Retinal pigment epithelial cell (primary cell): ENCODE results near the gene ADAM19.

ENCODE experiments used
- DNase-seq: peaks from one replicate; pipeline ENCODE4 v3.0.0-alpha.2; 2010; ENCODE audit warnings: low read depth
- H3K4me3 ChIP-seq: 2 replicates; pipeline ENCODE4 v1.5.1; 2011; ENCODE audit warnings: mild to moderate bottlenecking, low read length, control low read depth, moderate library complexity
- TF ChIP-seq, protein P1 (sequence below): conservative IDR thresholded peaks from 2 replicates; pipeline ENCODE4 v1.5.1; 2011; ENCODE audit warnings: low read depth, low read length, control low read depth, inconsistent platforms

Gene ADAM19

DNA sequence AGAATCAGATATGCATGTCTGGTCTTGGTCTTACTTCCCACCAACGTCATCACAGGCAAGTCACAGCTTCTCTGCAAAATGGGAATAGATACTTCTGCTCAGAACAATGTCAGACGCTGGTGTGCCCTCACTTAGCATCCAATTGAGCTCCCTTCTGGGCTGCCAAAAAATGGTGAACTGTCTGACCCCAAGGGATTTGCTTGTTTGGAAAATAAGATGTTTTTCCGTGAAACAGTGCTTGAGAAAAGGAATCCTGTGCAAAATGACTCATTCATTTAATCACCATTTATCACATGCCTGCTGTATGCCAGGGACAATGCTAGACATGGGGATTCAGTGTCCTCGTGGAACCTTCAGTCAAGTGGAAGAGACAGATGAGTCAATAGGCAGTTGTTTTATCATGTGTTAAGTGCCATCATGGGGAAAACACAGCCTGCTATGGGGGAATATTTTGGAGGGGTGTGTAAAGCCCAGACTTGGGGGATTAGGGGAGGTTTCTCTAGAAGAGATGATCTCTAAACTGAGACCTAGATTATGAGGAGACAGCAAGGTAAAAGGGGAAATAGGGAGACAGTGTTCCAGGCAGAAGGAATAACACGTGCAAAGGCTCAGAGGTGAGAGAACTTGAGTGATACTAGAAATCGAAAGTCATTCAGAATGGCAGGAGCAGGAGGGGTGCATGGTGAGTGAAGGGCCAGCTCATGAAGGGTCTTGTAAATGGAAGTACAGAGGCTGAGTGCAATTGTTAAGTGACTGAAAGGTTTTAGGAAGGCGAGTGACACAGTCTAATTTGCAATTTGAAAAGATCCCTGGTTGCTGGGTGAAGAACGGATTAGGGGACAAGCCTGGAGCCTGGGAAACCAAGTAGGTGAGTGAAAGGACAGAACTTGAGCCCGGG lies 111.7 kb downstream of the ADAM19 start:
- no peak overlapping the region for H3K4me3 ChIP-seq
- TF ChIP-seq, protein P1, sequence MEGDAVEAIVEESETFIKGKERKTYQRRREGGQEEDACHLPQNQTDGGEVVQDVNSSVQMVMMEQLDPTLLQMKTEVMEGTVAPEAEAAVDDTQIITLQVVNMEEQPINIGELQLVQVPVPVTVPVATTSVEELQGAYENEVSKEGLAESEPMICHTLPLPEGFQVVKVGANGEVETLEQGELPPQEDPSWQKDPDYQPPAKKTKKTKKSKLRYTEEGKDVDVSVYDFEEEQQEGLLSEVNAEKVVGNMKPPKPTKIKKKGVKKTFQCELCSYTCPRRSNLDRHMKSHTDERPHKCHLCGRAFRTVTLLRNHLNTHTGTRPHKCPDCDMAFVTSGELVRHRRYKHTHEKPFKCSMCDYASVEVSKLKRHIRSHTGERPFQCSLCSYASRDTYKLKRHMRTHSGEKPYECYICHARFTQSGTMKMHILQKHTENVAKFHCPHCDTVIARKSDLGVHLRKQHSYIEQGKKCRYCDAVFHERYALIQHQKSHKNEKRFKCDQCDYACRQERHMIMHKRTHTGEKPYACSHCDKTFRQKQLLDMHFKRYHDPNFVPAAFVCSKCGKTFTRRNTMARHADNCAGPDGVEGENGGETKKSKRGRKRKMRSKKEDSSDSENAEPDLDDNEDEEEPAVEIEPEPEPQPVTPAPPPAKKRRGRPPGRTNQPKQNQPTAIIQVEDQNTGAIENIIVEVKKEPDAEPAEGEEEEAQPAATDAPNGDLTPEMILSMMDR = no peak
- DNase-seq = peak; percentile 74

DNA sequence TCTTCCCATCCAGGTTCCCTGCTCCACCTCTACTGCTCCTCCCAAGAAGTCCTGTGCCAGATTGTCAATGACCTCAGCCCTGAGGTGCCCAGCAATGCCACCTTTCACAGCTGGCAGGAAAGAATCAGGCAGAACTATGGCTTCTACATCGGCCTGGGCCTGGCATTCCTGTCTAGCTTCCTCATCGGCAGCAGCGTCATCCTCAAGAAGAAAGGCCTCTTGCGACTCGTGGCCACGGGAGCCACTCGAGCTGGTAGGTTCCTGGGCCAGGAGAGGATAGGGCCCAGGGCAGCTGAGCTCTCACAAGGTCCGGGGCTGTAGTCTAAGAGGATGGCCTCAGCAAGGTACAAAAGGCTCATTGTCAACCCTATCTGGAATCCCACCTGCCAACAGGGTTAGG lies 112.5 kb downstream of the ADAM19 start:
- DNase-seq = no peak
- TF ChIP-seq, protein P1 = no peak
- H3K4me3 ChIP-seq = no peak overlapping the region

DNA sequence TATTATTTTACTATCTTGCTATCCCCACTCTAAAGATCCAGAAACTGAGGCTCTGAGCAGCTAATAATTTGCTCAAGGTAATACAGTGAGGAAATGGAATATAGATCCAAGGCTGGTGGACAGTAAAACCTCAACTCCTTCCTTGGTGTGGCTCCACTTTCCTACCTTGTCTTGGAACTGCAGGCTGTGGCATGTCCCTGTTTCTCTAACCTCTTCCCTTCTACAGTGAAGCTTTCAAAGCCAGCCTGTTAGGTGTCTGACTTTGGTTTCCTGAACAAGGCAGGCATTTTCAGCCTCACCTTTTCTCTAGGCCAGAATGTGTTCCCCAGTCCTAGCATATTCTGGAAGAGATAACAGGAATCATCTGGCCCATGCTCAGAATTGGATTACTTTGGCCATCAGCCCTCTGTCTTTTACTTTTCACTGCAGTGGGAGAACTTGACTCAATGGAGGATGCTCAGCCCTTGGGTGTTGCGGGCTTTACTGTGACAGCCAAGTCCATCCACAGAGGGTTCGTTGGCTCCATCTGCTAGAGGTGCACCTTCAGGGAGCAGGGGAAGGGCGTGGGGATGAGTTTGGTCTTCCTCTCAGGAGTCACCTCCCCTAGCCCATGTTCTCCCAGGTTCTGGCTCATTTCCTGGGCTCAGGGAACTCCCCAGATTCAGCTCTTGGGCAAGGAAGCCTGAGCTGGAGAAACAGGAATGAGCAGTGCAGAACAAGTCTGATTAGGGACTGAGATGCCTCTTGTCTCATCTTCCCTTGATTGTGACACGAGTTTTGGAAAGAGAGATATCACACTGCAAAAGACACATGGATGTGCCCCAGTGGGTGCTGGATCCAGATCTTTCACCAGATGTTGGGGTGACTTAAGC lies 114.4 kb downstream of the ADAM19 start:
- H3K4me3 ChIP-seq = no peak overlapping the region
- no peak for DNase-seq
- TF ChIP-seq, protein P1 = no peak

DNA sequence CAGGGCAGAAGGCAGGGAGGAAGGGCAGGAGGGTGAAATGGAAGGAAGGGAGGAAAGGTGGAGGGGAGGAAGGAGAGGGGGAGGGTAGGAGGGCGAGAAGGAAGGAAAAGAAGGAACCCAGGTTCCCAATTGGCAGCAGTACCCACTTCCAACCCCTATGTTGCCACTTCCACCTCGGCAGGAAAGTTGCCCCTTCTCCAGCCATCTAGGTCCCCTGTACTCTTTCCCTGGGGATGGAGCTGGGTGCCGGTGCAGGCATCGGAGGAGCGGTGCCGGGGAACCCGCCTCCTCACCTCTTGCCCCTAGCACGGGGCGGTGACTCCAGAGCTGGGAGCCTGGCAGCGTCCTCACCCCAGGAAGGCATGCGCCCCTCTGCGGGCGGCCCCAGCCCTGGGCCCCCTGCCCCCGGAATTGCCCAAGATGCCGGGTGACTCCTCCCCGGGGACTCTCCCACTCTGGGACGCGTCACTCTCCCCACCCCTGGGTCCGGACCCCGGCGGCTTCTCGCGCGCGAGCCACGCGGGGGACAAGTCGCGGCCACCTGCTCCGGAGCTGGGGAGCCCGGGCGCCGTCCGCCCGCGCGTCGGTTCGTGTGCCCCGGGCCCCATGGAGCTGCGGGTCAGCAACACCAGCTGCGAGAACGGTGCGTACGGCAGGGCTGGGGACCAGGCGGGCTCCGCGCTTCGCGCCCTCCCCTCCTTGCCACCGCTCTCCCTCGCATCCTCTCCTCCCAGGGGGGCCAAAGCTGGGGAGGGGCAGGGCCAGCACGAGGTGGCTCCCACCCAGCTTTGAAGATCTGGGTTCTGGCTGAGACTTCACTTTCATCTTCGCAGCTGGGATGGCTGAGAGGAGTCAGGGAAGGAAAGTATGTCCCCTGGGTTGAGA lies 115.6 kb downstream of the ADAM19 start, which contains the start of gene NIPAL4:
Gene NIPAL4, plus strand, starts transcription at position 499 of the 885 bp plus-strand sequence. Its CDS starts 108 bp downstream, at position 607.
- DNase-seq = peak; percentile 25
- peak within 1 kb of the TSS; percentile 62 for H3K4me3 ChIP-seq
- TF ChIP-seq, protein P1 = no peak

DNA sequence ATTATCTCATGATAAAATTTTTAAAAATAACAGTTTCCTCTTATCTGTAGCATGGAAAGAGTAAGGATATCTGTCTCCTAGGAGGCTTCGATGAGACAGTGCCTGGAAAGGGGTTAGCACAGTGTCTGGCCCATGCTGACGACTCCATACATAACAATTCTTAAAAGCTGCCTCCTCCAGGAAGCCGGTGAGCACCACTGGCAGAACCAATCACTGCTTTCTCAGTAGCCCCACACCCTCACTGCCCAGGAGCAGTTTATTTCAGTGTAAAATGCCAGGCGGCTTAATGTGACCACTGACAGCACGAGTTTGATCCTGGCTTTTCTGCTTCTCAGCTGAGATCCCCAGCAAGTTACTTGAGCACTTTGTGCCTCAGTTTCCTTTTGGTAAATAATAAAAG lies 116.7 kb downstream of the ADAM19 start:
- no peak for DNase-seq
- TF ChIP-seq, protein P1 = no peak
- H3K4me3 ChIP-seq = no peak overlapping the region

DNA sequence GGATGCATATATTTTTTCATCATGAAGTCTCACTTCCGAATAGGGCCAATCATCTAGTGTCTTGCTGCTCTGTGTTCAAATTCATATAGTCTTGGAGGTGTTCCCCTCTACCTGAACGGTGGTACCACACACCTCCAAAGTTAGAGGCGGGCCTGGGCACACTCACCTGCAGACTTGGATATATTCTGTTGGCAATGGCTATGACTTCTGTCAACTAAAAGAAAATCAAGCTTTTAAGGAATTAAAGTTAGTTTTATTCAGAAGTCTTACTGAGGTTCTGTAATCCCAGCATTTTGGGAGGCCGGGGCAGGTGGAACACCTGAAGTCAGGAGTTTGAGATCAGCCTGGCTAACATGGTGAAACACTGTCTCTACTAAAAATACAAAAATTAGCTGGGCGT lies 118.2 kb downstream of the ADAM19 start:
- DNase-seq = no peak
- H3K4me3 ChIP-seq = no peak overlapping the region
- TF ChIP-seq, protein P1 = no peak
